GM13977 (cell line): ENCODE data around the gene TCERG1L.

Source experiments
- DNase-seq: peaks from one replicate; pipeline ENCODE4 v3.0.0; 2012; ENCODE audit warnings: low spot score
- CTCF ChIP-seq: IDR thresholded peaks from 2 replicates; pipeline ENCODE4 v1.5.1; 2012; ENCODE audit warnings: mild to moderate bottlenecking, control low read depth; ENCODE audit not compliant: insufficient read depth; ENCODE audit errors: extremely low read depth, missing control alignments
- in situ Hi-C: fragments of 300-500 bp; cut with MboI; formaldehyde crosslinking; loops from one replicate; pipeline ENCODE4 v1.12.0; 2022; ENCODE audit warnings: low sequenced_read_pairs, low pct_unique_long_range_greater_than_20kb, mixed read lengths, inconsistent platforms; ENCODE audit not compliant: unreplicated experiment

The TCERG1L gene

GRCh38 chr10:131218811-131219583 is 92.5 kb downstream of the TCERG1L start:
- no peak for TF ChIP-seq CTCF
- in situ Hi-C loops = no loop called here
- DNase-seq = no peak

- in situ Hi-C loops = no loop called here
- no peak for DNase-seq
Observed at GRCh38 chr10:131216681-131217230, 94.8 kb downstream of the TCERG1L start.

GRCh38 chr10:131215776-131216175 is 95.7 kb downstream of the TCERG1L start:
- DNase-seq = no peak
- in situ Hi-C loops = no loop called here
- TF ChIP-seq CTCF = no peak

More at GRCh38 chr10:131216681-131217230, 94.8 kb downstream of the TCERG1L start:
- no peak for TF ChIP-seq CTCF

- no peak for TF ChIP-seq CTCF
- DNase-seq = no peak
- in situ Hi-C loops = no loop called here
Observed at GRCh38 chr10:131214521-131215244, 96.8 kb downstream of the TCERG1L start.

- DNase-seq = no peak
- in situ Hi-C loops = no loop called here
- no peak for TF ChIP-seq CTCF
Observed at GRCh38 chr10:131213741-131214505, 97.6 kb downstream of the TCERG1L start.

GRCh38 chr10:131212763-131213325 is 98.7 kb downstream of the TCERG1L start:
- TF ChIP-seq CTCF = no peak
- in situ Hi-C loops = no loop called here

More at GRCh38 chr10:131212763-131213325, 98.7 kb downstream of the TCERG1L start:
- DNase-seq = no peak
